22Rv1 (cell line): Measurements from ENCODE around the gene ATAD1.
"Not testable (repeated sequence)": the region's sequence is repeated elsewhere in the genome, so short reads cannot be mapped to it uniquely, and the experiment has no call there.

ENCODE experiments used
- H3K27ac ChIP-seq: fragments of 450-650 bp; 2 replicates; pipeline ENCODE4 v1.5.1; 2017
- CTCF ChIP-seq: fragments of 450-650 bp; IDR thresholded peaks from 2 replicates; pipeline ENCODE4 v1.5.1; 2017; ENCODE audit warnings: mild to moderate bottlenecking
- ZFX ChIP-seq: fragments of 450-650 bp; IDR thresholded peaks from 2 replicates; pipeline ENCODE4 v1.6.1; 2017; ENCODE audit warnings: antibody characterized with exemption, borderline replicate concordance

ATAD1 gene

GRCh38 chr10:87816898-87817608 is 973 bp downstream of the ATAD1 start:
- H3K27ac ChIP-seq: peak overlapping the region; percentile 87

DNA sequence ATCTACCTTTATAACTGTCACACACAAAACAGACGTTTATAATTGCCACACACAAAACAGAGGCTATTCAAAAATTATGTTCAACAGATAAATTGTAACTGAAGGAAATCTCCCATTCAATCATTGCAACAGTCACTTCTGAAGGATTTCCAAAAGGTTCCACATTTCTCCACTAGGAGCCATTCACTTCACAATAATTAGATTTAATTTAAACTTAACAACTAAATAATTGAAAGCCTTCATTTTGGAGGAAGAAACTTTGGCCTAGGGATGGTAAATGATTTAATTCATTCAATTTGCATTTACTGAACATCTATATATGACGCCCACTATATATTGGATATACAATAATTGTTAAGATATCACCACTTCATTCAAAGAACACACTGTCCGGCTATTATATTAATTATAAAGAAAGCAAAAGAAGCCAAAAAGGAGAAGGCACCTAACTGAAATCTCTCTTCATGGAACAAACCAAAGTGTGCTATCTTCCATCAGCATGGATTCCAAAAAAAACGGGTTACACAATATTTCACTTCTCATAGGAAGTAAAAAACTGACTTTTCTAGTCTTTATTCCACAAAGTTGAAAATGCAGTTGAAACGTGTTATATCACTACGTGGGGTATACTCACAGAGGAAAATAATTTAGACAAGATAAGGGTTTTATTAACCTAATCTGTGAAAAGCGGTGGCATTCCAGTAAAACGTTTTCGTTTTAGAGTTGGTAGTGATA is 1.7 kb downstream of the ATAD1 start:
- peak overlapping the region; percentile 87 for H3K27ac ChIP-seq
- TF ChIP-seq CTCF: no peak
- TF ChIP-seq ZFX: no peak

More at GRCh38 chr10:87816898-87817608, 973 bp downstream of the ATAD1 start:
- no peak for TF ChIP-seq CTCF
- TF ChIP-seq ZFX: no peak

- TF ChIP-seq CTCF (no peak), ZFX (no peak)
- H3K27ac ChIP-seq: no peak overlapping the region
These were observed 13.0 kb downstream of the ATAD1 start for GRCh38 chr10:87804939-87805569.

- TF ChIP-seq ZFX: no peak
- no peak for TF ChIP-seq CTCF
These were observed 14.2 kb downstream of the ATAD1 start for GRCh38 chr10:87803831-87804230.

GRCh38 chr10:87803328-87803727 is 14.7 kb downstream of the ATAD1 start:
- no peak overlapping the region for H3K27ac ChIP-seq
- no peak for TF ChIP-seq ZFX
- no peak for TF ChIP-seq CTCF

More at GRCh38 chr10:87803831-87804230, 14.2 kb downstream of the ATAD1 start:
- H3K27ac ChIP-seq: no peak overlapping the region

DNA sequence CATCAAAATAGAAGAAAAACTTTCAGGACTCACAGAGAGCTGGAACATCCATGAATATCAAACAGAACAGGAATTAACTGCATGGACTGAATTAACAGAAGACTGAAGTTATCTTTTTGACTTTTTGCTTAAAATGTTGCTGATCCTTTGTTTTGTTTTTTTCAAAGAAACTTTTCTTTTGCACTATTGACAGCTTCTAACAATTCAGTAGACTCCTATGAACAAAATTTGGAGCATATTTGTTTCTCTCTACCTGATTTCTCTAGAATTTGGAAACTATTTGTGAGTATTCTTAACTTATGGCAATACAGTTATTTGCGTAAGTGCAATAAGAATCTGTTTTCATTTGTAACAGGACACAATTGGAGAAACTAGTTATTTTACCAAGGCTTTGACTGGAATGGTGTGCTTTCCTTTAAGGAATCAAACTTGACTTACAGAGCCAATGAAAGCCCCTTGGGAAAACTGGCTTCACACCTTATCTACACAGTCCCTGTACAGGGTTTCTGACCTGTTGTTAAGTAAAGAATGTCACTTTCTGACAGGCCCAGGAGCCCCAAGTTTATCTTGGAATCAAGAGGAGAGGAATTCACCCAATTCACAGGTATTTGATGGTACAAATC is 16.1 kb downstream of the ATAD1 start:
- not testable (repeated sequence) for H3K27ac ChIP-seq

DNA sequence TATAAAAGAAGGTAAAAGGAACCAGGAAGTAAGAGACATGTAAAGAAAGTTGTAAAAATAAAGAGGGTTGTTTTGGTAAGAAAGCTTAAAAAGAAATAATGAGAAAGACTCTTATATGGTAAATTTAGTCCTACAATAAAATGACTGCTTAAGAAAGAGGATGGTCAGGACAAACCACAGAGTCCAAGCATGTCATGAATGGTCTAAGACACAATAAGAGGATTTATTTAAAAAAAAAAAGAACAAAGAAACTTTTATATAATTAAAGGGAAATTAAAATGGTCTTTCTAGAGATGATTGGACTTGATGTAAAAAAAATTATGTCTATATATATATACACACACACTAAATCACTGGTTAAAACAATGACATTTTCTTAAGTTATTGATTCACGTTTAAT is 18.2 kb downstream of the ATAD1 start:
- H3K27ac ChIP-seq: no peak overlapping the region
- no peak for TF ChIP-seq ZFX
- no peak for TF ChIP-seq CTCF
